ENCODE data around the gene POLH. TPM values are rescaled to one million over a fixed set of nuclear protein-coding genes. Genes with fewer than 3 reads are reported as not detected.
A peak's percentile ranks its signal among the peaks of the same experiment; 100 is the strongest.

POLH gene
- total and polyA plus RNA-seq, 10 of the 15 experiments (the other 5 are each of a cell fraction or from before 2014, with no cell fraction given): 5.5 to 33.6 (median 18.6) TPM

GRCh38 chr6:43575772-43576551 lies at the start of gene POLH, which contains the start of gene XPO5 (continued):
- TF ChIP-seq SKIL (IDR thresholded peaks at IDR 0.05; ENCODE audit: low read depth, poor library complexity, severe bottlenecking) (peak; percentile 58), SMAD5 (IDR thresholded peaks at IDR 0.05; ENCODE audit: low read depth) (peak; percentile 94), ELK1 (IDR thresholded peaks at IDR 0.05; ENCODE audit: low read depth, low read length) (no peak), RAD51 (IDR thresholded peaks at IDR 0.05) (no peak), E2F4 (IDR thresholded peaks at IDR 0.05; ENCODE audit: low read depth, low read length) (0 out of 2 replicates have a peak, but pooled peaks have one; percentile 22), ZNF24 (IDR thresholded peaks at IDR 0.05) (0 out of 2 replicates have a peak, but pooled peaks have one; percentile 29), SP1 (IDR thresholded peaks at IDR 0.05; ENCODE audit: low read depth, low read length) (peak; percentile 39), SPI1 (IDR thresholded peaks at IDR 0.05; ENCODE audit: borderline replicate concordance, insufficient read depth, low read depth, low read length) (no peak), SREBF1 (IDR thresholded peaks at IDR 0.05; ENCODE audit: low read length) (no peak), SRF (IDR thresholded peaks at IDR 0.05; ENCODE audit: low read depth in 2 of 2, low read length in 2 of 2) (no peak), ZBTB4 (CRISPR knock-in tag; IDR thresholded peaks at IDR 0.05) (no peak), KAT2A (conservative IDR thresholded peaks at IDR 0.05; ENCODE audit: control insufficient read depth, low read depth, low read length) (no peak), GATAD2B (conservative IDR thresholded peaks at IDR 0.05; ENCODE audit: low read depth) (peak; percentile 58), ZNF592 (IDR thresholded peaks at IDR 0.05) (no peak), FOXM1 (IDR thresholded peaks at IDR 0.05; ENCODE audit: low read depth, low read length) (no peak), ZNF384 (IDR thresholded peaks at IDR 0.05; ENCODE audit: borderline replicate concordance, low read depth, low read length) (no peak), TCF12 (IDR thresholded peaks at IDR 0.05; ENCODE audit: low read depth, low read length) (peak; percentile 52)
